ENCODE data around the gene IRX3. TPM values are rescaled to one million over a fixed set of nuclear protein-coding genes. Genes with fewer than 3 reads are reported as not detected.
A peak's percentile ranks its signal among the peaks of the same experiment; 100 is the strongest.

The IRX3 gene
- total and polyA plus RNA-seq, 2 of the 8 experiments (the other 6 are each of a cell fraction or from before 2014, with no cell fraction given): 0.50 to 1.6 TPM

GRCh38 chr16:54287131-54288029, 793 bp upstream of the IRX3 start:
- Histone ChIP-seq H2AFZ (ENCODE audit: low read length) (no peak overlapping the region), H3K23ac (ENCODE audit: insufficient read length) (no peak overlapping the region), H3K14ac (ENCODE audit: insufficient read length) (no peak overlapping the region), H4K91ac (replicated peaks; ENCODE audit: insufficient read length, low read length) (no peak overlapping the region), H3K56ac (replicated peaks; ENCODE audit: insufficient read length, low read depth, low read length) (no peak overlapping the region), H3K23me2 (ENCODE audit: low read depth, low read length) (peaks cover 42% of the 10 kb centered on the region), H3K9me3 (ENCODE audit: insufficient read depth in 2 of 2, low read depth in 1 of 2, low read length in 1 of 2) (no peaks in the 10 kb centered on the region), H3K4me1 (replicated peaks in 1 of 4; ENCODE audit: control insufficient read depth in 3 of 4, insufficient read depth in 4 of 4, low read length in 3 of 4) (peaks cover 0 to 25% (median 18%) of the 10 kb centered on the region in 4 experiments; a peak in 6 of 7 replicates), H2BK15ac (ENCODE audit: low read length) (no peak overlapping the region), H3K36me3 (ENCODE audit: control insufficient read depth in 2 of 4, insufficient read depth in 4 of 4, low read length in 3 of 4) (peaks cover 0 to 2% (median 0%) of the 10 kb centered on the region in 4 experiments; a peak in 1 of 8 replicates), H3K9ac (replicated peaks in 1 of 4; ENCODE audit: extremely low read depth in 1 of 4, low read depth in 3 of 4, low read length in 3 of 4) (no peak overlapping the region; a peak in 1 of 7 replicates), H3K4ac (replicated peaks; ENCODE audit: insufficient read length, low read depth, low read length) (no peak overlapping the region), H2AK5ac (ENCODE audit: low read depth, low read length) (no peak overlapping the region), H2BK12ac (ENCODE audit: low read depth, low read length) (0 out of 2 replicates have a peak overlapping the region, but pooled peaks have one; percentile 50), H2BK5ac (ENCODE audit: low read depth, low read length) (no peak overlapping the region; the same call in 1 of the 2 replicates), H4K5ac (ENCODE audit: insufficient read length, low read depth, low read length) (no peak overlapping the region), H3K4me2 (ENCODE audit: insufficient read depth in 1 of 2, low read depth in 2 of 2, low read length in 2 of 2) (peak overlapping the region; percentile 77 to 95), H3K27me3 (replicated peaks in 1 of 4; ENCODE audit: control insufficient read depth in 3 of 4, extremely low read depth in 1 of 4, insufficient read depth in 3 of 4, low read length in 3 of 4) (peaks cover 67 to 87% (median 78%) of the 10 kb centered on the region in 4 experiments), H4K20me1 (replicated peaks in 1 of 2; ENCODE audit: control insufficient read depth in 1 of 2, insufficient read depth in 2 of 2, low read length in 2 of 2) (peaks cover 9% of the 10 kb centered on the region in 2 experiments), H3K27ac (ENCODE audit: low read depth, low read length) (no peak overlapping the region), H3K4me3 (ENCODE audit: extremely low read depth in 1 of 4, insufficient read depth in 2 of 4, low read depth in 3 of 4, low read length in 4 of 4) (peak overlapping the region; percentile 60 to 93 (median 68)), H3K79me1 (ENCODE audit: low read depth, low read length) (no peaks in the 10 kb centered on the region), H4K8ac (ENCODE audit: extremely low read depth, insufficient read depth, low read length) (0 out of 2 replicates have a peak overlapping the region, but pooled peaks have one; percentile 7), H3K79me2 (ENCODE audit: control insufficient read depth in 1 of 2, insufficient read depth in 2 of 2, low read length in 2 of 2) (no peaks in the 10 kb centered on the region), H2BK20ac (ENCODE audit: low read length) (no peak overlapping the region), H3K18ac (ENCODE audit: extremely low read depth, low read length) (peak overlapping the region; percentile 83), H2BK120ac (replicated peaks; ENCODE audit: low read depth, low read length) (no peak overlapping the region)
- FAIRE-seq: no peak
- CTCF ChIA-PET (ENCODE audit: partially characterized antibody): interaction anchor here (0.8 kb wide), 1 partner anchor 75 kb away, joined by 3 read pairs; no protein-coding TSS in a partner anchor
- POLR2A ChIA-PET (ENCODE audit: partially characterized antibody): interaction anchor here (0.9 to 2.4 kb wide), 6 partner anchors 46 to 647 kb away, joined by 3 to 6 read pairs (median 4); partner anchors contain the start of gene IRX5
- peak in 1 of 2 experiments; percentile 81 for DNase-seq (ENCODE audit: low read depth in 1 of 2, low spot score in 2 of 2)
- 2% methylated on average over 49 of the region's 61 CpGs; no CpG with 5 or more reads in 1 of the 2 experiments for WGBS, 2 experiments (ENCODE audit: extremely low coverage in 1 of 2, insufficient coverage in 1 of 2, insufficient read length in 1 of 2, insufficient replicate concordance in 2 of 2, low coverage in 1 of 2, low lambda C conversion rate in 2 of 2, missing lambda C conversion rate in 1 of 2)
- TF ChIP-seq SUZ12 (IDR thresholded peaks at IDR 0.05; ENCODE audit: low read length) (peak; percentile 91), CHD1 (IDR thresholded peaks at IDR 0.05; ENCODE audit: low read depth, low read length) (no peak), CTBP2 (IDR thresholded peaks at IDR 0.05; ENCODE audit: borderline replicate concordance, insufficient read depth, insufficient read length, low read length) (peak; percentile 99), SP1 (IDR thresholded peaks at IDR 0.05; ENCODE audit: low read depth, low read length) (0 out of 2 replicates have a peak, but pooled peaks have one; percentile 5), ASH2L (IDR thresholded peaks at IDR 0.05; ENCODE audit: low read length) (peak; percentile 91), GABPA (IDR thresholded peaks at IDR 0.05; ENCODE audit: borderline replicate concordance, insufficient read depth, low read length) (no peak), SIN3A (conservative IDR thresholded peaks at IDR 0.05 in 1 of 2, IDR thresholded peaks at IDR 0.05 in 1 of 2; ENCODE audit: low read depth in 1 of 2, low read length in 2 of 2) (peak in 1 of 2 experiments; percentile 31; a peak in 1 of 4 replicates), MAX (IDR thresholded peaks at IDR 0.05) (0 out of 2 replicates have a peak, but pooled peaks have one; percentile 7), EGR1 (IDR thresholded peaks at IDR 0.05; ENCODE audit: borderline replicate concordance, low read depth, low read length) (peak; percentile 75; the same call in 1 of the 2 replicates)

All from H1 (cell line).